ENCODE measurements around the gene STAP1. TPM values are rescaled to one million over a fixed set of nuclear protein-coding genes. Genes with fewer than 3 reads are reported as not detected.

Gene STAP1, protein sequence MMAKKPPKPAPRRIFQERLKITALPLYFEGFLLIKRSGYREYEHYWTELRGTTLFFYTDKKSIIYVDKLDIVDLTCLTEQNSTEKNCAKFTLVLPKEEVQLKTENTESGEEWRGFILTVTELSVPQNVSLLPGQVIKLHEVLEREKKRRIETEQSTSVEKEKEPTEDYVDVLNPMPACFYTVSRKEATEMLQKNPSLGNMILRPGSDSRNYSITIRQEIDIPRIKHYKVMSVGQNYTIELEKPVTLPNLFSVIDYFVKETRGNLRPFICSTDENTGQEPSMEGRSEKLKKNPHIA
- under 1 TPM in 2 of 10 donors, not detected in 8; 0.15 to 0.97 TPM for total RNA-seq
- not detected for polyA plus RNA-seq
- long read RNA-seq, donor 1 = 0 reads
- long read RNA-seq, donor 2 = 0 reads
- long read RNA-seq, donor 3 = 0 reads

DNA sequence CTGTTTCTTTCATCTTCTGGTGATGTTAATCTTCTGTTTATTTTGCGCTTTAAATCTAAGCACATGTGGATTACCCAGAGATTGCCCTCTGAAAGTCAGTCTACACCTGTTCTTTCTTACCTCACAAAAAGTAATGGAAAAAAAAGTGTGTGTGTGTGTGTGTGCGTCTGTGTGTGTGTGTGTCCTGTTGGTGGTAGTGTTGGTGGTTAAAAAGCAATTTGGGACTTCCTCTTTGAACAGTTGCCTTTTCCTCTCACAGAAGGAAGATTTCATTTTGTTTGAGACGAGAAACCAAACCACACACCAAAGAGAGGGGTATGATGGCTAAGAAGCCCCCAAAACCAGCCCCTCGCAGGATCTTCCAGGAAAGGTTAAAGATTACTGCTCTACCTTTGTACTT is at the start of gene STAP1:
Gene STAP1, plus strand, starts transcription at position 235 of the 400 bp plus-strand sequence. Its CDS starts 83 bp downstream, at position 318.
- H3K9me3 ChIP-seq = no peaks in the 10 kb centered on the region
- DNase-seq = no peak
- H3K36me3 ChIP-seq = no peaks in the 10 kb centered on the region
- ATAC-seq = no peak
- TF ChIP-seq, protein P1, sequence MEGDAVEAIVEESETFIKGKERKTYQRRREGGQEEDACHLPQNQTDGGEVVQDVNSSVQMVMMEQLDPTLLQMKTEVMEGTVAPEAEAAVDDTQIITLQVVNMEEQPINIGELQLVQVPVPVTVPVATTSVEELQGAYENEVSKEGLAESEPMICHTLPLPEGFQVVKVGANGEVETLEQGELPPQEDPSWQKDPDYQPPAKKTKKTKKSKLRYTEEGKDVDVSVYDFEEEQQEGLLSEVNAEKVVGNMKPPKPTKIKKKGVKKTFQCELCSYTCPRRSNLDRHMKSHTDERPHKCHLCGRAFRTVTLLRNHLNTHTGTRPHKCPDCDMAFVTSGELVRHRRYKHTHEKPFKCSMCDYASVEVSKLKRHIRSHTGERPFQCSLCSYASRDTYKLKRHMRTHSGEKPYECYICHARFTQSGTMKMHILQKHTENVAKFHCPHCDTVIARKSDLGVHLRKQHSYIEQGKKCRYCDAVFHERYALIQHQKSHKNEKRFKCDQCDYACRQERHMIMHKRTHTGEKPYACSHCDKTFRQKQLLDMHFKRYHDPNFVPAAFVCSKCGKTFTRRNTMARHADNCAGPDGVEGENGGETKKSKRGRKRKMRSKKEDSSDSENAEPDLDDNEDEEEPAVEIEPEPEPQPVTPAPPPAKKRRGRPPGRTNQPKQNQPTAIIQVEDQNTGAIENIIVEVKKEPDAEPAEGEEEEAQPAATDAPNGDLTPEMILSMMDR (IDR thresholded peaks at IDR 0.05) = no peak
- peak within 1 kb of the TSS in 1 of 10 donors; percentile 42 for H3K4me3 ChIP-seq
- intact Hi-C loops (cut with DNase I) = no loop called here
- H3K27me3 ChIP-seq = no peaks in the 10 kb centered on the region
- H3K4me1 ChIP-seq = peaks cover 0 to 7% (median 0%) of the 10 kb centered on the region in 9 donors
- 78 to 84% methylated on average over 4 of the region's 4 CpGs for WGBS, 2 donors
- H3K27ac ChIP-seq = peak within 1 kb of the TSS in 1 of 10 donors; percentile 60

DNA sequence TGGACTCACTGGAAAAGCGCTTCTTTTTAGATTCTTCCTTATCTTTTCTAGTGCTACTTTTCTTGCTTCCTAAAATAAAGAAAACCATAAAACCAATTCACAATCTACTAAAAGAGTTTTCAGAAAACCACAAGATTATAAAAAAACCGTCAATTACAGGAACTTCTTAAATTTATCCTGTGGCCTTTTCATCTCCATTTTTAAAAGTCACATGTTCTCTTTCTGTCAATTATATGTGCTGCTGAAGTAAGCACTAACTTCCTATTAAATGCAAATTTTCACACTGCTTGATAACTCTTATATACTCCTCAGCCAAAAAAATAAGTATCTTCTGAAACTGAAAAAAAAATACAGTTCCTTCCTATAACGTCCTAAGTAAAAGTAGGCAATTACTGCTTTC is 46.0 kb upstream of the STAP1 start:
- Histone ChIP-seq H3K9me3 (no peaks in the 10 kb centered on the region), H3K27ac (no peak overlapping the region), H3K27me3 (no peaks in the 10 kb centered on the region), H3K4me1 (peaks cover 0 to 8% (median 0%) of the 10 kb centered on the region in 9 donors), H3K36me3 (peaks cover 0 to 93% (median 16%) of the 10 kb centered on the region in 9 donors), H3K4me3 (no peak overlapping the region)
- 76 to 83% methylated on average over 3 of the region's 3 CpGs for WGBS, 2 donors
- DNase-seq (no peak), ATAC-seq (no peak)
- intact Hi-C loops (cut with DNase I) = no loop called here
- TF ChIP-seq, protein P1 (IDR thresholded peaks at IDR 0.05) = no peak

DNA sequence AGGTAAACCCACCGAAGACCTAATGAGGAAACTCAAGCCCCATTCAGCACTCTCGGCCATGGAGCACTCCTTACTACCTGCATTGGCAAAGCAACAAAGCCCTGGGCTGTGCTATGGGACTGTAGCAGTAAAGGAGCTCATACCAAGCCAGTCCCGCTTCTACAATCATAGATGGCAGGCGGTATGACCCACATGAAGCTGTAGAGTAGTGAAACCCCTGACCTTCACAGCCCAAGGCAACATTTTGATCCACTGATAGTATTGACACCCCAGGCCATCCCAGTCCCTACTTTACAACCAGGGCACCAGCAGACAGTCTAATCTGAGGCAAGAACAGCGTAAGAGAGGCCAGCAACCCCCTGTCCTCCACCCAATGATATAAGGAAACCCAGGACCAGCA is 38.4 kb upstream of the STAP1 start:
- Histone ChIP-seq H3K4me3 (no peak overlapping the region), H3K27me3 (no peaks in the 10 kb centered on the region), H3K9me3 (no peaks in the 10 kb centered on the region), H3K36me3 (peaks cover 0 to 60% (median 12%) of the 10 kb centered on the region in 9 donors), H3K27ac (no peak overlapping the region), H3K4me1 (peaks cover 0 to 15% (median 3%) of the 10 kb centered on the region in 9 donors)
- ATAC-seq = no peak
- WGBS, 2 donors = 98 to 99% methylated on average over 5 of the region's 5 CpGs
- TF ChIP-seq, protein P1 (IDR thresholded peaks at IDR 0.05) = no peak
- no peak for DNase-seq
- intact Hi-C loops (cut with DNase I) = no loop called here

DNA sequence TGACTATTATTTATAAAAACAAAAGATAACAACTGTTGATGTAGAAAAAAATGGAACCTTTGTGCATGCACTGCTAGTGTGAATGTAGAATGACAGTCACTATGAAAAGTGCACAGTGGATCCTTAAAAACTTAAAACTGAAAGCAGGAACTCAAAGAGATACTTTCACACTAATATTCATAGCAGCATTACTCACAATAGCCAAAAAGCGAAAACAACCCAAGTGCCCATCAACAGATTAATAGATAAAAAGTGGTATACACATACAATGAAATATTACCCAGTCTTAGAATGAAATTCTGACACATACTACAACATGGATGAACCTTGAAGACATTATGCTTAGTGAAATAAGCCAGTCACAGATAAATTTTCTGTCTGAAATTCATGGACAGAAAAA is 37.0 kb upstream of the STAP1 start:
- Histone ChIP-seq H3K36me3 (peaks cover 0 to 47% (median 12%) of the 10 kb centered on the region in 9 donors), H3K4me1 (peaks cover 0 to 16% (median 3%) of the 10 kb centered on the region in 9 donors), H3K27me3 (no peaks in the 10 kb centered on the region), H3K9me3 (no peaks in the 10 kb centered on the region), H3K4me3 (no peak overlapping the region), H3K27ac (no peak overlapping the region)
- ATAC-seq = no peak
- intact Hi-C loops (cut with DNase I) = no loop called here
- TF ChIP-seq, protein P1 (IDR thresholded peaks at IDR 0.05) = no peak
- 94 to 97% methylated on average over 1 of the region's 1 CpG for WGBS, 2 donors
- no peak for DNase-seq

Measured in heart right ventricle (tissue), 16 donors.